Colonic mucosa (tissue), 4 donors: Measurements from ENCODE around the gene APRT. TPM values are rescaled to one million over a fixed set of nuclear protein-coding genes. Genes with fewer than 3 reads are reported as not detected.

ENCODE experiments used
- DNase-seq: peaks from one replicate; pipeline ENCODE4 v3.0.0-alpha.2; 2020
- H3K27ac ChIP-seq: fragments of 200-600 bp; one replicate; pipeline ENCODE4 v1.8.0; 2021
- H3K27me3 ChIP-seq: fragments of 200-600 bp; one replicate; pipeline ENCODE4 v1.8.0; 2021
- H3K36me3 ChIP-seq: fragments of 200-600 bp; one replicate; pipeline ENCODE4 v1.8.0; 2021
- H3K4me1 ChIP-seq: fragments of 200-600 bp; one replicate; pipeline ENCODE4 v1.8.0; 2021; ENCODE audit warnings: mild to moderate bottlenecking
- H3K4me3 ChIP-seq: fragments of 200-600 bp; one replicate; pipeline ENCODE4 v1.8.0; 2021
- H3K9ac ChIP-seq, 2 donors: one replicate each; pipeline ENCODE4 v1.7.0; 2013; ENCODE audit warnings: control low read depth in 2 of 2, low read depth in 2 of 2, low read length in 2 of 2
- H3K9me3 ChIP-seq: fragments of 200-600 bp; one replicate; pipeline ENCODE4 v1.8.0; 2021
- CTCF ChIP-seq: fragments of 200-600 bp; IDR thresholded peaks from one replicate; pipeline ENCODE4 v1.8.0; 2022; ENCODE audit warnings: antibody characterized with exemption, mild to moderate bottlenecking
- intact Hi-C: fragments of 100-400 bp; cut with DNase I; formaldehyde crosslinking; loops from one replicate; pipeline ENCODE4 v1.14.1; 2022
- total RNA-seq, 2 donors: library from RNA; stranded (reverse); fragmentation: NEBNext Ultra II Directional in 1 of 2; extraction: Animal tissue kit (Norgen Biotek cat#: 25700) in 1 of 2; gene quantifications; one replicate each; pipeline ENCODE4 v1.2.1, GENCODE V29; 2021
- donor health status: healthy.
- donor health status: DM: no; HTN: no; CAD: no.
- donor health status: DM: no; HTN: no; CAD: no.

Gene APRT
- total RNA-seq, 2 donors from 2014 or later, result 103 to 273 TPM

- Histone ChIP-seq H3K27me3 (no peaks in the 10 kb centered on the region), H3K4me1 (peaks cover 54% of the 10 kb centered on the region), H3K27ac (no peak overlapping the region), H3K9me3 (no peaks in the 10 kb centered on the region), H3K4me3 (no peak overlapping the region), H3K36me3 (no peaks in the 10 kb centered on the region), H3K9ac (no peak overlapping the region)
- no peak for TF ChIP-seq CTCF
- DNase-seq, result no peak
- intact Hi-C loops, result no loop called here
These were observed 46.8 kb downstream of the APRT start for GRCh38 chr16:88764913-88765349.

- intact Hi-C loops, result no loop called here
- no peak overlapping the region for H3K4me3 ChIP-seq
- H3K27ac ChIP-seq, result no peak overlapping the region
- TF ChIP-seq CTCF, result no peak
- H3K36me3 ChIP-seq, result no peaks in the 10 kb centered on the region
- peak overlapping the region in 1 of 2 donors; percentile 21 for H3K9ac ChIP-seq
- DNase-seq, result no peak
- no peaks in the 10 kb centered on the region for H3K27me3 ChIP-seq
- no peaks in the 10 kb centered on the region for H3K9me3 ChIP-seq
- peaks cover 52% of the 10 kb centered on the region for H3K4me1 ChIP-seq
These were observed 47.6 kb downstream of the APRT start for GRCh38 chr16:88764080-88764479.

GRCh38 chr16:88763502-88764053, 48.1 kb downstream of the APRT start:
- no peaks in the 10 kb centered on the region for H3K9me3 ChIP-seq
- H3K27ac ChIP-seq, result no peak overlapping the region
- peak overlapping the region in 1 of 2 donors; percentile 21 for H3K9ac ChIP-seq
- intact Hi-C loops, result no loop called here
- DNase-seq, result no peak
- H3K4me1 ChIP-seq, result peaks cover 47% of the 10 kb centered on the region
- H3K4me3 ChIP-seq, result no peak overlapping the region
- no peaks in the 10 kb centered on the region for H3K27me3 ChIP-seq
- no peak for TF ChIP-seq CTCF
- no peaks in the 10 kb centered on the region for H3K36me3 ChIP-seq

DNA sequence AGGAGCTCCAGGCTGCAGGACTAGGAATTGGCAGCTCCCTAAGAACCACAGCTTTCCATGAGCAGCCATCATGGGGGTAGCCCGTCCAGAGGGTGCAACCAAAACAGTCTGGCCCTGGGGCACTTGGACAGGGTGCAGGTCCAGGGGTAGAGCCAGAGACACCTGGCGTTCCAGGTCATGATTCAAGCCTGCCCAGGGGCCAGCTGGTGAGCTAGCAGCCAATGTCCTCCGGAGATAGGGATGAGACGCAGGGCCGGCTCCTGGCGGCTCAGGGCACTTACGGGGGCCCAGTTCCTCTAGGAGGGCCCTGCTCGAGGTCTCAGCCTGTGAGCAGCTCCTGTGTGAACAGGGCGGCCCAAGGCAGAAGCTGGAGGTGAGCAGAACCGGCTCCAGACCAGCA, 48.8 kb downstream of the APRT start:
- no peak for TF ChIP-seq CTCF
- no peaks in the 10 kb centered on the region for H3K27me3 ChIP-seq
- no peak overlapping the region for H3K4me3 ChIP-seq
- peaks cover 40% of the 10 kb centered on the region for H3K4me1 ChIP-seq
- no peak overlapping the region for H3K9ac ChIP-seq
- no peaks in the 10 kb centered on the region for H3K36me3 ChIP-seq
- intact Hi-C loops, result no loop called here
- H3K27ac ChIP-seq, result no peak overlapping the region
- no peak for DNase-seq
- no peaks in the 10 kb centered on the region for H3K9me3 ChIP-seq

DNA sequence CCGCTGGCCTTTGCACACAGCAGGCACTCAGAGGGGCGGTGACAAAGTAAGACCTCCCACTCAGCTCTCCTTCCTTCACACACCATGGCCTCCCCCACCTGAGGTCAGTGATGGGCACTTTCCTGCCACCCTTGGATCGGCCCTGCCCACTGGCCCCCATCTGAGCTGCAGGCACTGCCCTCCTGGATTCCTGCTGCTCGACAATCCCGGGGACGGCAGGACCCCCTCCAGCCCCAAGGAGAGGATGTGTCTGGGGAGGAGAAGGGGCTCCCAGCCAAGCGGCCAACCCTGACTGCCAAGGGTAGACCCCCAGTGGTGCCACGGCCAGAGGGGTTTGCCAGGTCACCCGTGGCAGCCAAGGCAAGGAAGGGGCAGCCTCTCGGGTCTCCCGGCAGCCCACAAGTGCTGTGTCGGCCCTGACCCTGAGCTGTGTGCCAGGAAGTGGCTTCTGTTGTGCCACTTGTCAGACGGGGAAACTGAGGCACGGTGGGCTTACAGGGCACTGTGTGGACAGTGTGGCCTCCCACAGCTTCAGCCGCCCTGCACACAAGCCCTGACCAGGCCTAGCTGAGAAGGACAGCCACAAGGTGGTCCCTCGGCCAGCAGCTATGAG, 49.4 kb downstream of the APRT start:
- intact Hi-C loops, result no loop called here
- H3K4me1 ChIP-seq, result peaks cover 39% of the 10 kb centered on the region
- TF ChIP-seq CTCF, result no peak
- H3K27ac ChIP-seq, result no peak overlapping the region
- H3K36me3 ChIP-seq, result no peaks in the 10 kb centered on the region
- H3K27me3 ChIP-seq, result no peaks in the 10 kb centered on the region
- no peak for DNase-seq
- no peak overlapping the region for H3K9ac ChIP-seq
- H3K9me3 ChIP-seq, result no peaks in the 10 kb centered on the region
- H3K4me3 ChIP-seq, result no peak overlapping the region
